B cell (primary cell): Measurements from ENCODE around the gene ANXA4. TPM values are rescaled to one million over a fixed set of nuclear protein-coding genes. Genes with fewer than 3 reads are reported as not detected.

Experiments
- ATAC-seq: fragments of 200-7000 bp; cut with Tn5 transposase; one replicate; pipeline ENCODE4 v1.10.0; 2021; ENCODE audit warnings: low read depth, mild to moderate bottlenecking, moderate number of reproducible peaks, moderate library complexity
- CTCF ChIA-PET: fragments of 350-600 bp; sonication (Branson Sonifier 250); formaldehyde crosslinking; loops from one replicate; lab custom pipeline; 2021; ENCODE audit warnings: antibody characterized with exemption, inconsistent platforms; lab: Charles Lee
- POLR2A ChIA-PET: fragments of 350-600 bp; sonication (Branson Sonifier 250); formaldehyde crosslinking; loops from one replicate; lab custom pipeline; 2021; ENCODE audit warnings: antibody characterized with exemption; lab: Charles Lee
- DNase-seq: peaks from one replicate; pipeline ENCODE4 v3.0.0; 2013
- H2AFZ ChIP-seq: 2 replicates; pipeline ENCODE4 v1.6.1; 2012; ENCODE audit warnings: mild to moderate bottlenecking, low read depth, low read length; ENCODE audit not compliant: insufficient read depth, poor library complexity, severe bottlenecking
- H3K27ac ChIP-seq, 2 donors: 1 replicate in 1 of 2; 2 replicates in 1 of 2; pipeline ENCODE4 v1.5.1; 2012 to 2013; ENCODE audit warnings: low read length in 2 of 2, mild to moderate bottlenecking in 2 of 2, moderate library complexity in 1 of 2
- H3K27me3 ChIP-seq, 4 experiments: fragments of 200-600 bp in 1 of 4; sonication (generic) in 1 of 4; replicated peaks in 1 of 4; 1 replicate in 2 of 4; 2 replicates in 2 of 4; pipeline versions ENCODE4 v1.6.1 to v1.7.0; 2013 to 2016; ENCODE audit warnings: low read length in 3 of 4, mild to moderate bottlenecking in 2 of 4, mixed read lengths in 1 of 4, moderate library complexity in 1 of 4; ENCODE audit not compliant: insufficient read depth in 4 of 4, control insufficient read depth in 3 of 4; ENCODE audit errors: control extremely low read depth in 1 of 4
- H3K36me3 ChIP-seq, 2 experiments: replicated peaks in 1 of 2; 1 replicate in 1 of 2; 2 replicates in 1 of 2; pipeline versions ENCODE4 v1.6.1 to v1.7.1; 2013; ENCODE audit warnings: low read length in 1 of 2; ENCODE audit not compliant: insufficient read depth in 2 of 2, control insufficient read depth in 1 of 2; ENCODE audit errors: control extremely low read depth in 1 of 2, extremely low read depth in 1 of 2
- H3K4me1 ChIP-seq, 2 donors: fragments of 200-600 bp in 1 of 2; sonication (generic) in 1 of 2; 1 replicate in 1 of 2; 2 replicates in 1 of 2; pipeline versions ENCODE4 v1.5.1 to v1.6.1; 2013 to 2017; ENCODE audit warnings: low read length in 2 of 2; ENCODE audit not compliant: control insufficient read depth in 2 of 2, insufficient read depth in 2 of 2
- H3K4me2 ChIP-seq: replicated peaks from 2 replicates; pipeline ENCODE3; 2012; ENCODE audit warnings: mild to moderate bottlenecking, low read depth, low read length; ENCODE audit not compliant: poor library complexity, severe bottlenecking
- H3K4me3 ChIP-seq, 5 experiments: fragments of 200-600 bp in 1 of 5; sonication (generic) in 1 of 5; 1 replicate in 3 of 5; 2 replicates in 2 of 5; pipeline versions ENCODE4 v1.5.1 to v1.7.0; 2011 to 2016; ENCODE audit warnings: low read length in 4 of 5, mild to moderate bottlenecking in 4 of 5, low read depth in 2 of 5, control low read depth in 1 of 5, moderate library complexity in 1 of 5; ENCODE audit not compliant: insufficient read depth in 1 of 5; ENCODE audit errors: control extremely low read depth in 1 of 5, extremely low read depth in 1 of 5
- H3K79me2 ChIP-seq: fragments of 200-600 bp; sonication (generic); one replicate; pipeline ENCODE4 v1.6.0; 2016; ENCODE audit warnings: low read length; ENCODE audit not compliant: control insufficient read depth, insufficient read depth
- H3K9ac ChIP-seq: fragments of 200-600 bp; sonication (generic); 2 replicates; pipeline ENCODE4 v1.6.1; 2017; ENCODE audit warnings: mild to moderate bottlenecking, low read length, moderate library complexity
- H3K9me3 ChIP-seq, 3 donors: one replicate each; pipeline versions ENCODE4 v1.6.1 to v1.7.1; 2013; ENCODE audit warnings: low read length in 2 of 3; ENCODE audit not compliant: control insufficient read depth in 2 of 3, insufficient read depth in 1 of 3; ENCODE audit errors: control extremely low read depth in 1 of 3
- H4K20me1 ChIP-seq: 2 replicates; pipeline ENCODE4 v1.6.0; 2012; ENCODE audit warnings: mild to moderate bottlenecking, low read length; ENCODE audit not compliant: insufficient read depth, control insufficient read depth, poor library complexity, severe bottlenecking
- H3K27ac Mint-ChIP-seq: one replicate; pipeline ENCODE4 v1.8.0; 2021; ENCODE audit warnings: mixed read lengths
- H3K27me3 Mint-ChIP-seq: one replicate; pipeline ENCODE4 v1.8.0; 2021; ENCODE audit warnings: mixed read lengths
- H3K4me1 Mint-ChIP-seq: one replicate; pipeline ENCODE4 v1.8.0; 2021; ENCODE audit warnings: mixed read lengths
- H3K4me3 Mint-ChIP-seq: one replicate; pipeline ENCODE4 v1.8.0; 2021; ENCODE audit warnings: mixed read lengths
- H3K9me3 Mint-ChIP-seq: one replicate; pipeline ENCODE4 v1.8.0; 2022; ENCODE audit warnings: mixed read lengths; ENCODE audit not compliant: insufficient read depth
- CTCF ChIP-seq: fragments of 200-600 bp; IDR thresholded peaks from one replicate; pipeline ENCODE4 v1.8.0; 2022; ENCODE audit warnings: antibody characterized with exemption, mild to moderate bottlenecking
- EZH2 ChIP-seq: IDR thresholded peaks from 2 replicates; pipeline ENCODE4 v1.6.1; 2012; ENCODE audit warnings: borderline replicate concordance, low read depth, mild to moderate bottlenecking, moderate library complexity, low read length; ENCODE audit not compliant: insufficient read depth, poor library complexity, severe bottlenecking
- WGBS: methylation state at CpG from one replicate; pipeline ENCODE4 v1.1.5; 2013; ENCODE audit warnings: missing lambda C conversion rate; ENCODE audit not compliant: insufficient coverage; 5-methylcytosine and 5-hydroxymethylcytosine counted together
- intact Hi-C: fragments of 100-400 bp; cut with micrococcal nuclease; formaldehyde crosslinking; loops from one replicate; pipeline ENCODE4 v1.10.0; 2022
- polyA plus RNA-seq: library from polyadenylated mRNA; depleted of rRNA; stranded (reverse); fragments of >200 nt; gene quantifications from 2 replicates; pipeline ENCODE4 v1.2.3, GENCODE V29; 2012
- total RNA-seq, 2 donors: library from RNA; stranded (reverse); fragments of 120-200 nt in 1 of 2; gene quantifications; 1 replicate in 1 of 2; 2 replicates in 1 of 2; pipeline versions ENCODE4 v1.2.3 to v1.2.4, GENCODE V29; 2013 to 2022

ANXA4 gene
- total and polyA plus RNA-seq, 2 donors (not counting 1 experiment from before 2014, with no cell fraction given): 28.4 to 61.7 TPM

GRCh38 chr2:69835666-69836065 is 93.7 kb downstream of the ANXA4 start:
- Histone ChIP-seq H3K4me3 (no peak overlapping the region), H3K79me2 (peaks cover 57% of the 10 kb centered on the region), H3K4me1 (peaks cover 12 to 13% of the 10 kb centered on the region in 2 donors), H3K9me3 (no peaks in the 10 kb centered on the region), H3K36me3 (peaks cover 5 to 8% of the 10 kb centered on the region in 2 experiments), H4K20me1 (peaks cover 19% of the 10 kb centered on the region), H3K27me3 (no peaks in the 10 kb centered on the region), H2AFZ (no peak overlapping the region), H3K9ac (no peak overlapping the region), H3K27ac (no peak overlapping the region), H3K4me2 (no peak overlapping the region)
- peaks cover 41% of the 10 kb centered on the region for H3K4me1 Mint-ChIP-seq
- H3K9me3 Mint-ChIP-seq: no peaks in the 10 kb centered on the region
- no peak for DNase-seq
- TF ChIP-seq CTCF (no peak), EZH2 (no peak)
- H3K4me3 Mint-ChIP-seq: no peak overlapping the region
- H3K27ac Mint-ChIP-seq: no peak overlapping the region
- CTCF ChIA-PET: interaction anchor here (1.2 kb wide), 1 partner anchor 111 kb away, joined by 3 read pairs; no protein-coding TSS in a partner anchor
- no peaks in the 10 kb centered on the region for H3K27me3 Mint-ChIP-seq
- no CpG with 5 or more reads among the region's 2 CpGs for WGBS
- POLR2A ChIA-PET: no interaction called here
- no peak for ATAC-seq
- intact Hi-C loops: no loop called here

GRCh38 chr2:69836316-69836715 is 94.4 kb downstream of the ANXA4 start:
- Histone ChIP-seq H2AFZ (no peak overlapping the region), H3K9ac (no peak overlapping the region), H3K79me2 (peaks cover 51% of the 10 kb centered on the region), H3K27me3 (no peaks in the 10 kb centered on the region), H3K9me3 (no peaks in the 10 kb centered on the region), H3K36me3 (peaks cover 5 to 8% of the 10 kb centered on the region in 2 experiments), H3K4me1 (peaks cover 6 to 8% of the 10 kb centered on the region in 2 donors), H3K4me2 (no peak overlapping the region), H3K4me3 (no peak overlapping the region), H4K20me1 (peaks cover 19% of the 10 kb centered on the region), H3K27ac (no peak overlapping the region)
- Mint-ChIP-seq H3K27me3 (no peaks in the 10 kb centered on the region), H3K4me3 (no peak overlapping the region), H3K27ac (no peak overlapping the region), H3K9me3 (no peaks in the 10 kb centered on the region), H3K4me1 (peaks cover 36% of the 10 kb centered on the region)
- DNase-seq: no peak
- CTCF ChIA-PET: interaction anchor here (1.2 kb wide), 1 partner anchor 112 kb away, joined by 3 read pairs; no protein-coding TSS in a partner anchor
- WGBS: no CpG with 5 or more reads among the region's 5 CpGs
- TF ChIP-seq EZH2: no peak
- no peak for TF ChIP-seq CTCF
- POLR2A ChIA-PET: no interaction called here
- intact Hi-C loops: no loop called here
- no peak for ATAC-seq
